Smooth muscle cell (in vitro differentiated cells): ENCODE measurements around the gene PMM1. TPM values are rescaled to one million over a fixed set of nuclear protein-coding genes. Genes with fewer than 3 reads are reported as not detected.
A peak's percentile ranks its signal among the peaks of the same experiment; 100 is the strongest.

Source experiments
- DNase-seq: peaks from one replicate; lab custom pipeline; 2025; ENCODE audit not compliant: unreplicated experiment; lab: John Stamatoyannopoulos, UW
- H2AFZ ChIP-seq: fragments of 200-600 bp; sonication (generic); 2 replicates; pipeline ENCODE4 v1.6.0; 2016; ENCODE audit warnings: antibody characterized with exemption, low read depth, mild to moderate bottlenecking
- H3F3A ChIP-seq: fragments of 200-600 bp; sonication (generic); 2 replicates; pipeline ENCODE4 v1.6.0; 2017; ENCODE audit warnings: antibody characterized with exemption, low read depth
- H3K27ac ChIP-seq: fragments of 200-600 bp; sonication (generic); 2 replicates; pipeline ENCODE4 v1.5.1; 2016; ENCODE audit warnings: low read depth, mild to moderate bottlenecking
- H3K27me3 ChIP-seq: fragments of 200-600 bp; sonication (generic); 2 replicates; pipeline ENCODE4 v1.6.1; 2016; ENCODE audit warnings: low read depth, mild to moderate bottlenecking
- H3K36me3 ChIP-seq: fragments of 200-600 bp; sonication (generic); 2 replicates; pipeline ENCODE4 v1.5.1; 2016; ENCODE audit warnings: low read depth
- H3K4me1 ChIP-seq: fragments of 200-600 bp; sonication (generic); 2 replicates; pipeline ENCODE4 v1.5.1; 2016; ENCODE audit warnings: low read depth
- H3K4me2 ChIP-seq: fragments of 200-600 bp; sonication (generic); 2 replicates; pipeline ENCODE4 v1.6.0; 2016; ENCODE audit warnings: mild to moderate bottlenecking
- H3K4me3 ChIP-seq: fragments of 200-600 bp; sonication (generic); 2 replicates; pipeline ENCODE4 v1.5.1; 2016; ENCODE audit warnings: mild to moderate bottlenecking
- H3K79me2 ChIP-seq: fragments of 200-600 bp; sonication (generic); 2 replicates; pipeline ENCODE4 v1.6.0; 2016; ENCODE audit warnings: low read depth, mild to moderate bottlenecking
- H3K9ac ChIP-seq: fragments of 200-600 bp; sonication (generic); 2 replicates; pipeline ENCODE4 v1.6.0; 2016; ENCODE audit warnings: low read depth
- H3K9me3 ChIP-seq: fragments of 200-600 bp; sonication (generic); replicated peaks from 2 replicates; pipeline ENCODE4 v1.5.1; 2016; ENCODE audit warnings: low read depth
- H4K20me1 ChIP-seq: fragments of 200-600 bp; sonication (generic); 2 replicates; pipeline ENCODE4 v1.6.0; 2016; ENCODE audit warnings: low read depth
- WGBS: methylation state at CpG from one replicate; pipeline ENCODE4 v1.1.7; 2016; ENCODE audit warnings: low lambda C conversion rate; 5-methylcytosine and 5-hydroxymethylcytosine counted together
- polyA plus RNA-seq: library from polyadenylated mRNA; unstranded; fragments of >200 nt; fragmentation: Nextera tagmentation; extraction: Ambion mirVana; gene quantifications from 2 replicates; pipeline ENCODE4 v1.2.1, GENCODE V29; 2016
- total RNA-seq: library from RNA; depleted of rRNA; stranded (reverse); fragments of >200 nt; gene quantifications from 2 replicates; pipeline ENCODE4 v1.2.3, GENCODE V29; 2014
- TF ChIP-seq, protein P1 (sequence below): fragments of 200-600 bp; sonication (generic); IDR thresholded peaks from 2 replicates; pipeline ENCODE4 v1.5.1; 2017; ENCODE audit warnings: borderline replicate concordance, mild to moderate bottlenecking, antibody characterized with exemption; ENCODE audit not compliant: insufficient read depth, poor library complexity, severe bottlenecking

Gene PMM1
- total and polyA plus RNA-seq, 2 experiments from 2014 or later = 19.5 to 71.9 TPM

DNA sequence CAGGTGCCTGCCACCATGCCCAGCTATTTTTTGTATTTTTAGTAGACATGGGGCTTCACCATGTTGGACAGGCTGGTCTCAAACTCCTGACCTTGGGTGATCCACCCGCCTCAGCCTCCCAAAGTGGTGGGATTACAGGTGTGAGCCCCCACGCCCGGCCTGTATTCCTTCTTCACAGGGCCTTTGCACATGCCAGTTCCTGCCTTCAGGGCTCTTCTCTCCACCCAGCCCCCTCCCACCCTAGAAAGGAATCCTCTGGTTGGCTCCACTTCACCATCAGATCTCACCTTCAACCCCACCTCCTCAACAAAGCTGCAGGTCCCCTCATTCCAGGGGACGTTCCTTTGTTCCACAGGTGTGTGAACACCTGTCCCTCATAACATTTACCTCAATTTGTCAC lies 47.4 kb downstream of the PMM1 start:
- Histone ChIP-seq H3K27ac (no peak overlapping the region), H2AFZ (no peak overlapping the region), H3K4me3 (no peak overlapping the region), H3K9ac (no peak overlapping the region), H3K79me2 (peaks cover 27% of the 10 kb centered on the region), H3K9me3 (no peaks in the 10 kb centered on the region), H3F3A (peaks cover 4% of the 10 kb centered on the region), H3K27me3 (no peaks in the 10 kb centered on the region), H3K36me3 (no peaks in the 10 kb centered on the region), H3K4me2 (peak overlapping the region; percentile 97), H3K4me1 (peaks cover 14% of the 10 kb centered on the region), H4K20me1 (peaks cover 28% of the 10 kb centered on the region)
- WGBS = 94% methylated on average over 4 of the region's 4 CpGs
- no peak for DNase-seq
- TF ChIP-seq, protein P1, sequence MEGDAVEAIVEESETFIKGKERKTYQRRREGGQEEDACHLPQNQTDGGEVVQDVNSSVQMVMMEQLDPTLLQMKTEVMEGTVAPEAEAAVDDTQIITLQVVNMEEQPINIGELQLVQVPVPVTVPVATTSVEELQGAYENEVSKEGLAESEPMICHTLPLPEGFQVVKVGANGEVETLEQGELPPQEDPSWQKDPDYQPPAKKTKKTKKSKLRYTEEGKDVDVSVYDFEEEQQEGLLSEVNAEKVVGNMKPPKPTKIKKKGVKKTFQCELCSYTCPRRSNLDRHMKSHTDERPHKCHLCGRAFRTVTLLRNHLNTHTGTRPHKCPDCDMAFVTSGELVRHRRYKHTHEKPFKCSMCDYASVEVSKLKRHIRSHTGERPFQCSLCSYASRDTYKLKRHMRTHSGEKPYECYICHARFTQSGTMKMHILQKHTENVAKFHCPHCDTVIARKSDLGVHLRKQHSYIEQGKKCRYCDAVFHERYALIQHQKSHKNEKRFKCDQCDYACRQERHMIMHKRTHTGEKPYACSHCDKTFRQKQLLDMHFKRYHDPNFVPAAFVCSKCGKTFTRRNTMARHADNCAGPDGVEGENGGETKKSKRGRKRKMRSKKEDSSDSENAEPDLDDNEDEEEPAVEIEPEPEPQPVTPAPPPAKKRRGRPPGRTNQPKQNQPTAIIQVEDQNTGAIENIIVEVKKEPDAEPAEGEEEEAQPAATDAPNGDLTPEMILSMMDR = no peak

DNA sequence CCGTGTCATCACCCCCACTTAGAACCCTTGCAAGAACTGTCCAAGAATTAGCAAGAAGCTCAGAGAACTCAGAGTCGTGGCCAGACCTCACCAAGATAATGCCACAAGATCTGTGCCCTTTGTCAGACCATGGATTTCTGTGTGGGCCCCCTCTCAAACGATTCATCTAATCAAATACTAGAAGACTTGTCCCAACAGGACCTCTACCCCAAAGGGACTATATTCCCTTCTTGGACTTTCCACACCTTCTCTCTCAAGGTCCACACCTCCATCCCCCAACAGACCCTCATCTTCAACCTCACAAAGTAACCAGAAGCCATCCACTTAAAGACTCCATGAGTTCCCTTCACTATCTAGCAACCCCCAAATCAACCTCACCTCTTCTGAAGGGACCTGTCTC lies 48.2 kb downstream of the PMM1 start:
- Histone ChIP-seq H3K4me2 (no peak overlapping the region), H3K27ac (no peak overlapping the region), H3K4me3 (no peak overlapping the region), H3F3A (peaks cover 4% of the 10 kb centered on the region), H3K27me3 (no peaks in the 10 kb centered on the region), H4K20me1 (peaks cover 32% of the 10 kb centered on the region), H3K36me3 (no peaks in the 10 kb centered on the region), H3K4me1 (peaks cover 14% of the 10 kb centered on the region), H3K9ac (no peak overlapping the region), H2AFZ (no peak overlapping the region), H3K9me3 (no peaks in the 10 kb centered on the region), H3K79me2 (peaks cover 27% of the 10 kb centered on the region)
- WGBS = 58% methylated on average over 3 of the region's 3 CpGs
- TF ChIP-seq, protein P1 = no peak
- no peak for DNase-seq

DNA sequence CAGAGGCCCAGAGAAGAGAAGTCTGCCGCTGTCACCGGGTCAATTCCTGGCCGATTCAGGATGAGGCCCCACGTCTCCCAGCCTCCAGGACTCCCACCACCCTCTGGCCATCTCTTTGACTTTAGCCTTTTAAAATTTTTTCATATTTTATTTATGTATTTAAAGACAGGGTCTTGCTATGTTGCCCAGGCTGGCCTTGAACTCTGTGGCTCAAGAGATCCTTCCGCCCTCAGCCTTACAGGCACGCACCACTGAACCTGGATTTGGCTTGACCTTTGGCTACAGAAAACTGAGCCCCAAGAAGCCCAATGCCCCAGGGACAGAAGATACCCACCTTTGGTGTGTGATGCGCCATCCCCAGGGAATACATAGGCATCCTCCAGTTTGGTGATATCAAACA lies 49.3 kb downstream of the PMM1 start:
- no peak overlapping the region for H3K4me3 ChIP-seq
- no peak overlapping the region for H3K4me2 ChIP-seq
- H2AFZ ChIP-seq = no peak overlapping the region
- TF ChIP-seq, protein P1 = no peak
- peaks cover 14% of the 10 kb centered on the region for H3K4me1 ChIP-seq
- 96% methylated on average over 7 of the region's 7 CpGs for WGBS
- H3K27me3 ChIP-seq = no peaks in the 10 kb centered on the region
- H4K20me1 ChIP-seq = peaks cover 32% of the 10 kb centered on the region
- H3F3A ChIP-seq = peaks cover 4% of the 10 kb centered on the region
- DNase-seq = no peak
- no peak overlapping the region for H3K27ac ChIP-seq
- H3K36me3 ChIP-seq = no peaks in the 10 kb centered on the region
- H3K9ac ChIP-seq = no peak overlapping the region
- no peaks in the 10 kb centered on the region for H3K9me3 ChIP-seq
- peaks cover 27% of the 10 kb centered on the region for H3K79me2 ChIP-seq

DNA sequence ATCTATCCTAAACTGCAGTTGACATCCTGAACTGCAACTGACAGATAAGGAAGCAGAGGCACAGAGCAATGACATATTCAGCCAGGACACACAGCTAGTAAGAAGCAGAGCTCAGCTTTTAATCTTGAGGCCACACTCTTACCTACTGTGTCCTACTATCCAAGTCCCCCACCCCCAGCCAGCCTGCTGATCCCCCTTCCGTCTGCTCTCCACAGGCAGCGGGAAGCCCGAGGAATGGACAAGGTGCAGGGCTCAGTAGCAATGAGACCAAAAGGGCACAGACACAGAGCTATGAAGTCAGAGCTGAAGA lies 49.7 kb downstream of the PMM1 start:
- Histone ChIP-seq H3K36me3 (no peaks in the 10 kb centered on the region), H3K9ac (no peak overlapping the region), H3K27ac (no peak overlapping the region), H4K20me1 (peaks cover 35% of the 10 kb centered on the region), H3K79me2 (peaks cover 27% of the 10 kb centered on the region), H3F3A (peaks cover 4% of the 10 kb centered on the region), H3K4me1 (peaks cover 11% of the 10 kb centered on the region), H2AFZ (no peak overlapping the region), H3K9me3 (no peaks in the 10 kb centered on the region), H3K4me3 (no peak overlapping the region), H3K27me3 (no peaks in the 10 kb centered on the region), H3K4me2 (no peak overlapping the region)
- no peak for DNase-seq
- WGBS = 87% methylated on average over 3 of the region's 3 CpGs
- TF ChIP-seq, protein P1 = no peak
